Superior temporal gyrus (tissue), 1 donor: Measurements from ENCODE around the gene MYL6B.
"Not testable (repeated sequence)": the region's sequence is repeated elsewhere in the genome, so short reads cannot be mapped to it uniquely, and the experiment has no call there.

ENCODE experiments used
- DNase-seq: peaks from one replicate; pipeline ENCODE4 v3.0.0-alpha.2; 2016; ENCODE audit errors: extremely low spot score

The MYL6B gene

DNA sequence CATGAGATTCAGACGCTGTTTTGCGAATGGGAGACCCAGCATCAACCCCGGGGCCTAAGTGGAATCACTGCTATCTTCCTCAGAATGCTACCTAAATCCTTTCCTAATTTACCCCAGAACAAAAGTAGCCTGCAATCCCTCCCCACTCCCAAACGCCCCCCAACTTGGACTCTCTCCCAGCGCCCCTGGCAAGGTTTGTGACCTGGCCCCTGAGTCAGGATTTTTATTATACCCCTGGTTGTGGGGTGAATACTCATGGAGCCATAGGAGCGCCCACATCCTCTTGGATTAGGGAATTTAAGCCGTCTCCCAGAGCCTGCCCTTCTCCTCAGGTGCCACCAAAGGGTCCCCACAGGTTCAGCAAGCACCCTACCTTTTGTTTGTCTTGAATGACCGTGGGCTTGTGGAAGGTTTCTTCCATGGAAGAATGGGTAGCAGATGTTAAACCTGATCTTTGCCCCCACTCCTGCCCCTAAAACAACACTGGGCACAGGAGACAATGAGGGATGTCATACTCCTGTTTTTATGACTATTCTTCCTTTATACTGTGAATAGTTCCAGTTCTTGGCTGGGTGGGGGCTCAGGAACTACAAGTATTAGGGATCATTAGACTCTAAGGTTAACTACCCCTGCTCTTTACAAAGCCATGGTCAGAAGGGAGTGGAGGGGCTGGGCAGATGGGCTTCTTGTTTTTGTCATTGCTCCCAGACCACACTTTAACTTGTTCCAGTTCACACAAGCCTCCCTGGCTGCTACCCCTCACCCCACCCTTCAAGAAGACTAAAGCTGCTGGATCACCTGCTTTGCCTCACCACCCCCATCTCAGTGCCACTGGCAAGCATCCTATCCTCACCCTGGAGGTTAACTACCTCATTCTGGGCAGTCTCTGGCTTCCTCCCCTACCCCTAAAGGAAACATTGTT, 630 bp downstream of the MYL6B start:
- DNase-seq: no peak

DNA sequence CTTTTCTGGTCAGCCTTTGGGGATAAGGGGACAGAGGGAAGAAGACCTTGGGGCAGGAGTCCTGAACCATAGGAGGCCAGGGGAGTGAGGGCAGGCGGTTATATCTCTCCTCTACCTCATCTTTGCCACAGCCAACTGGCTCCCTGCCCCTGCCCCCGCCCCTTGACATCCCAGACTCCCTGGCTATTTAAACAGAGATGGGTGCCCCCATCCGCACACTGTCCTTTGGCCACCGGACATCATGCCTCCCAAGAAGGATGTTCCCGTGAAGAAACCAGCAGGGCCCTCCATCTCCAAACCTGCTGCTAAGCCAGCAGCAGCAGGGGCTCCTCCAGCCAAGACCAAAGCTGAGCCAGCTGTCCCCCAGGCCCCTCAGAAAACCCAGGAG, 1.3 kb downstream of the MYL6B start:
- no peak for DNase-seq

DNA sequence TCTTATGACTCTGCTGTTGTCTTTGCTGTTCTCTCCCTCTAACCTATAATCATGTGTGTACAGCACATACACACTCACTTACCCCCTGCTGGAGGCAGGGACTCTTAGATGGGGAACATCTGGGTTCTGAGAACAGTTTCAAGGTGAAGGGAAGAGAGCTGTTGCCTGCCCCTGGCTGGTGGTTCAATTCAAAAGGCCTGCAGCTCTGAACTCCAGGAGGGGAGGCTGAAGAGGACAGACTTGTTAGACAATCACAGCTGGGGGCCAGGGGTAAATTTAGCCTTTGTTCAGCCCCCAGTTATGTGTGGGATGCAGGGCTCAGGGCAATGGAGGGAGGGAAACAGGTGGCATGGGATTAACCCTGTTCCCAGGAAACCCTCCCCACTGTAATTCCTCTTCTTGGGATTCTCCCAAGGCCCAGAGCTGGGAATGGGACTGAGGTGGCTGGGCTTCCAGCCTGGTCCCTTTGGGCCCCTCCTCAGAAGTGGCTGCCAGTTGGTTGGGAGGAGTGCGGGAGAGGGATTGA, 1.9 kb downstream of the MYL6B start:
- no peak for DNase-seq

DNA sequence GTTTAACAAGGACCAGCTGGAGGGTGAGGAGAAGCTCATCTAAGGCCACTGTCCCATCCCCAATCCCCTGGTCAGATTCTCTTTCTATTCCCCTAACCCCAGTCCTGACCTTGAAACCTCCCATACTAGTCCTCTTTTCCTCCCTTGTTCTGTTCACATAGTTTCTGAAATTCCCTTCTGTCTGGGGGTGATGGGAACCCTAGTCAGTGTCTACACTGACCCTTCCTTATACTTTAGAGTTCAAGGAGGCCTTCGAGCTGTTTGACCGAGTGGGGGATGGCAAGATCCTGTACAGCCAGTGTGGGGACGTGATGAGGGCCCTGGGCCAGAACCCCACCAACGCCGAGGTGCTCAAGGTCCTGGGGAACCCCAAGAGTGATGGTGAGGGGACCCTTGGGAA, 2.4 kb downstream of the MYL6B start:
- no peak for DNase-seq

DNA sequence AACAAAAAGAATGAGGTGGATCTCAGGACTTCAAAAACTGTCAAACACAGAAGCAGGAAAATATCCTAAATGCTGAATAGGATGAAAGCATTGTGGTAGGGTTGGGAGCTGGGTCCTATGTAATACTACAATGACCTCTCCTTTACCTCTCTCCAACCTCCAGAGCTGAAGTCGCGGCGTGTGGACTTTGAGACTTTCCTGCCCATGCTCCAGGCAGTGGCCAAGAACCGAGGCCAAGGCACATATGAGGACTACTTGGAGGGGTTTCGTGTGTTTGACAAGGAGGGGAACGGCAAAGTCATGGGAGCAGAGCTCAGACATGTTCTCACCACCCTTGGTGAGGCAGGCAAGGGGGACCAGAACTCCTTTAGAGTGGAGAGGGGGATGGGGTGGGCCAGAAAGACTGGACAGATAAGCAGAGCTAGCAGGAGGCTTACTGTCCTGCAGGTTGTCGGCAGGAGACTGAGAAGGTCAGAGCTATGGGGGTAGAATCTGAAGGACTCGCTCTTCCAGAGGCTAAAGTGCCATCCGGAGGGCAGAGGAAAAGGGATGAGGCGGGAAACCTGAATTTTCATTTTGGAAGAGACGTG, 3.0 kb downstream of the MYL6B start:
- no peak for DNase-seq

DNA sequence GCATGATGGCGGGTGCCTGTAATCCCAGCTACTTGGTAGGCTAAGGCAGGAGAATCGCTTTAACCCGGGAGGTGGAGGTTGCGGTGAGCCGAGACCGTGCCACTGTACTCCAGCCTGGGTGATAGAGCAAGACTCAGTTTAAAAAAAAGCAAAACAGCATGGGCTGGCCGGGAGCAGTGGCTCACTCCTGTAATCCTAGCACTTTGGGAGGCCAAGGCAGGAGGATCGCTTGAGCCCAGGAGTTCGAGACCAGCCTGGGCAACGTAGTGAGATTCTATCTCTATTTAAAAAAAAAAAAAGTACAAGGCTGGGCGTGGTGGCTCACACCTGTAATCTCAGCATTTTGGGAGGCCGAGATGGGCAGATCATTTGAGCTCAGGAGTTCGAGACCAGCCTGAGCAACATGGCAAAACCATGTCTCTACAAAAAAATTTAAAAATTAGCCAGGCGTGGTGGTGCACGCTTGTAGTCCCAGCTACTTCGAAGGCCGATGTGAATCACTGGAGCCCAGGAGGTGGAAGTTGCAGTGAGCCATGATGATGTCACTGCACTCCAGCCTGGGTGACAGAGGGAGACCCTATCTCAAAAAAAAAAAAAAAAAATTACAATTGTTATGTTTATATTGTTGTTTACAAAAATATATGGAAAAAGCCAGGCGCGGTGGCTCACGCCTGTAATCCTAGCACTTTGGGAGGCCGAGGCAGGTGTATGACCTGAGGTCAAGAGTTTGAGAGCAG, 4.2 kb downstream of the MYL6B start:
- DNase-seq: not testable (repeated sequence)

DNA sequence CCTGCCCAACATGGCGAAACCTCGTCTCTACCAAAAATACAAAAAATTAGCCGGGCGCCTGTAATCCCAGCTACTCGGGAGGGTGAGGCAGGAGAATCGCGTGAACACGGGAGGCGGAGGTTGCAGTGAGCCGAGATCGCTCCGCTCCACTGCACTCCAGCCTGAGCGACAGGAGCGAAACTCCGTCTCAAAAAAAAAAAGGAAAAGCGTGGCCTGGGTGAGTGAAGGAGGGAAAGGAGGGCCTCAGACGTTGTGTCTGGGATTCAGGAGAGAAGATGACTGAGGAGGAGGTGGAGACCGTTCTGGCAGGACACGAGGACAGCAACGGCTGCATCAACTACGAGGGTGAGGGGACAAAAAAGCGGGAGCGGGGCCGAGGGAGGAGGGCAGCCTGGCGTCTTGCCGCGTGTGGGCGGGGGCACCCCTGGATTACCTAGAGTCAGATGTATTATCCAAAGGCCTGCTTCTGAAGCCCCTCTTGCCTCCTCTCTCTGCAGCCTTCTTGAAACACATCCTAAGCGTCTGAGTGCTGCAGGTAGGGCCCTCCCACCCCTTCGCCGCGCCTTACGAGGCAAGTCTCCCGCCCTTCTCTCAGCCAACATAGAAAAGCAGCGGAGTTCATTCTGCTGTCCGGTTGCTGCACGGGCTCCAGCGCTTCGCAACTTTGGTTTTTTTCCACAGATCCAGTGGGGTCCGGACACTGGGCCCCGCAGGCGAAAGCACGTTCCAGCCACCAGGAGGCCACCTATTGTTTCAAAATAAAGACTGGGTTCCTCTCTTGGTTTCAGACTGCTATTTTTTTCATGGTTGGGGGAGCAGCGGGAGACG, 5.0 kb downstream of the MYL6B start:
- peak; percentile 60 for DNase-seq

DNA sequence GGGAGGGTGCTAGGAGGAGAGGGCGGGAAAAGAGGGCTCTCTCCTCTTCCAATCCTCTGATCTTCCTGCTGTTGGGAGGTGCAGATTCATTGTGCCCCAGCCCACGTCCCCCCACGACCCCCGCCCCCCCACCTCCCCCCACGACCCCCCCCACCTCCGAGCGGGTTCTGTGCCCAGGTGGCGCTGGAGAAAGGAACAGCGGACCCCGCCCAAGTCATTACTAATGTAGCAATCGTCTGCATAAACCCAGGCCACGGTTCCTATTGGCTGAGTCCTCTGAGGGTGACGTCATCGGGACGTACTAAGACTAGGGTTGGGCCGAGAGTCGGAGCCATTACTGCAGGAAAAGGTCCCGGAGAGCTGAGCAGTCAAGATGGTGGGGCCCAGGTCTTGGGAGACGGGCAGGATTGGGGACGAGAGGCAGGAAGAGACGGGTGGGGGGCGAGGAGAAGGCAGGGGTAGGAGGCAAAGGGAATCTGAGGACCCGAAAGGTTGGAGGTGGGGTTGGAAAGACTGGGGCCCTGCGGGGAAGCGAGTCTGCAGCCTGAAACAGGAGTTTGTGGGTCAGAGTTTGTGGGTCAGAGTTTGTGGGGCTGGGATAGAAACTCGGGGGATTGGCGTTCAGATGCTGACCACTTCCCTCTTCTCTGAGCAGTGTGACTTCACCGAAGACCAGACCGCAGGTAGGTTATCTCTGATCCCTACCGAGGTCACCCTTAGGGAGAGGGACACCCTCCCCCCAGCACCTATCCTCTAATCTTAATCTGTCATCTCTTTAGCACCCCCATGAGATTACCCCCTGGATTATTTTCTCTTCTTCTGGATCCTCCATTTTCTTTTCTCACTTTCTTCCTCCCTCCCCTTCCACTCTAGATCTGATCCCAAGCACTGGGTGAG, 5.9 kb downstream of the MYL6B start, which contains the start of gene MYL6:
MYL6 (plus strand) TSS at position 331 of the 897 bp plus-strand sequence; CDS start at position 374, 43 bp downstream.
- peak; percentile 99 for DNase-seq

DNA sequence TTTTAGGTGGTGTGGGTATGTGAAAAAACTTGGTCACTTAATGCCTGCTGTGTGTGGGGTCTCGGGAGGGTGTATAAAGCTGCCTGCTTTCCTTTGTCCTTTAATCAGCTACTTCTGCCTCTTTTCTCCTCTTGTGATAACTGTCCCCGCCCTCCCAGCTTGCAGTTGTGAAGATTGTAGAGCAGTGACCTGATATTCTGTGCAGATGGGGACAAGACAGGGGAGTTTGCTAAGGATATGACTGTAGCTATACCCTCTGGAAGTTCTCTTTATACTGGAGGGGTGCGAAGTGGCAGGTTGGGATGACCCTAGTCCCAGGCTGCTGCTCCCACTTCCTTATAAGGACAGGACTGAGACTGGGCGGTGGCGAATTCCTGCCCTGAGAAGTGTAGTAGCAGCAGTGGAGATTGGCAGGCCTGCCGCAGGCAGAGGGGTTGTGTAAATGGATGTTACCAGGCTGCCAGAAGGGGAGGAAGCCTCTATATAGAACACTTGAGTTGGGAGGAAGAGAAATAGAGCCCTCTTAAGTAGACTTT, 6.6 kb downstream of the MYL6B start:
- DNase-seq: peak; percentile 50

DNA sequence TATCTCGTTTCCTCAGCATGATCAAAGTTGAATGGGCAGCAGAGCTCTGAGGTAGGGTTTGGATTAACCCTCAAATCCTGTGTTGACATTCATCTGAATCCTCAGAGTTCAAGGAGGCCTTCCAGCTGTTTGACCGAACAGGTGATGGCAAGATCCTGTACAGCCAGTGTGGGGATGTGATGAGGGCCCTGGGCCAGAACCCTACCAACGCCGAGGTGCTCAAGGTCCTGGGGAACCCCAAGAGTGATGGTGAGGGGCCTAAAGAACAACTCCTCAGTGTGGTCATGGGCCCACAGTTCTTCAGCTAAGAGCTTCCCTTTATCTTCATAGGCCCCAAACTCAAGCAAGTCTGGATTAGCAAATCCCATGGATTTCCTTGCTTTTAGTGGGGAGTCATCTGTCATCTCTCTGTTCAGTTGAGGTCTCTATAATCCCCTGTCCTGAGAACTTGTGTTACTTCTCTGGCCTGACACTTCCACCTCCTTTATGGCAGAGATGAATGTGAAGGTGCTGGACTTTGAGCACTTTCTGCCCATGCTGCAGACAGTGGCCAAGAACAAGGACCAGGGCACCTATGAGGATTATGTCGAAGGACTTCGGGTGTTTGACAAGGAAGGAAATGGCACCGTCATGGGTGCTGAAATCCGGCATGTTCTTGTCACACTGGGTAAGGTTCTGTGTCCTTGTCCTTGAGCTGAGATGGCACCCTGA, 7.2 kb downstream of the MYL6B start:
- no peak for DNase-seq

DNA sequence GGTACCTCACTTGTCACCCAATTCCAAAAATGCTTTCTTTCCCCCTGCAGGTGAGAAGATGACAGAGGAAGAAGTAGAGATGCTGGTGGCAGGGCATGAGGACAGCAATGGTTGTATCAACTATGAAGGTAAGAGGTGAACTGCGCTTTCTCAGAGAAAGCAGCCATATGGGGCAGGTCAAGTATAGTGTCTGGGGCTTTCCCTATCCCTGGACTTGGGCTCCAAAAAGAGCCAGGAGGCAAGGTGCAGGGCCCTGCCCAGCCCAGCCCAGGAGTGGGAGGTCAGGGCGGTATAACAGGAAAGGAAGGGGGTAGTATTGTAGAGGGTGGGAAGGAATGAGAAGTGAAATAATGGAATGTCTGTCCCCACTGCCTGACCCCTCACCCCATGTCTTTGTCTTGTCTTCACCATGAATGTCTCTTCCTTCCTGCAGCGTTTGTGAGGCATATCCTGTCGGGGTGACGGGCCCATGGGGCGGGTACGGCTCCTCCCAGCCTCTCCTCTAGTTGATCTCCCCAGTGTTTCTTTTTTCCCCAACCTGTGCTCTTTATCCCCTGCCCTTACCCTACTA, 7.9 kb downstream of the MYL6B start:
- DNase-seq: no peak

DNA sequence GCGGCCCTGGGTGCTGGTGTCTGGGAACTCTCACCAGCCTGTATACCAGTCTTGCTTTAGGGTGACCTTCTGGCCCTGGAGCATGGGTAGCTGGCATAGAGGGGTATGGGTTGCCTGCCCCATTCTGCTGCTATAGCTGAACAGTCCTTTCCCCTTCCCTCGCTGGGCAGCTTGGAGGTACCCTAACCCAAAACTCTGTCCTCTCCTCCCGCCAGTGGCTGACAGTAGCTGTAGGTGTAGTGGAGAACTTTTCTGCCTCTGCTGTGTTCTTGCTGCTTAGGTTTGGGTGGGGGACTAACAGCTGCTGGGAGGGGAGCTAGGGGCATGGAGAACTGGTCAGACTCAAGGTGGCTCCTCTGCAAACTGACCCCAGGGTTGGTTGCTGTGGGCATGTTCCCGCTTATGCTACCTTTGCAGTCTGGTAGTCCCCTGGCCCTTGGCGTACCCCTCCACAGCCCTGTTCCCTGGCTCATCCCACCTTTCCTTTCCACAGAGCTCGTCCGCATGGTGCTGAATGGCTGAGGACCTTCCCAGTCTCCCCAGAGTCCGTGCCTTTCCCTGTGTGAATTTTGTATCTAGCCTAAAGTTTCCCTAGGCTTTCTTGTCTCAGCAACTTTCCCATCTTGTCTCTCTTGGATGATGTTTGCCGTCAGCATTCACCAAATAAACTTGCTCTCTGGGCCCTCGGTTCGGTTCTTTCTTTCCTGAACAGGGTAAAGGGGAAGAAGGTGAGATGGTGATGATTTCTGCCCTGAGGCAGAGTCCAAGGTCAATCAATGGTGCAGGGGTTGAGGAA, 8.7 kb downstream of the MYL6B start:
- DNase-seq: no peak

DNA sequence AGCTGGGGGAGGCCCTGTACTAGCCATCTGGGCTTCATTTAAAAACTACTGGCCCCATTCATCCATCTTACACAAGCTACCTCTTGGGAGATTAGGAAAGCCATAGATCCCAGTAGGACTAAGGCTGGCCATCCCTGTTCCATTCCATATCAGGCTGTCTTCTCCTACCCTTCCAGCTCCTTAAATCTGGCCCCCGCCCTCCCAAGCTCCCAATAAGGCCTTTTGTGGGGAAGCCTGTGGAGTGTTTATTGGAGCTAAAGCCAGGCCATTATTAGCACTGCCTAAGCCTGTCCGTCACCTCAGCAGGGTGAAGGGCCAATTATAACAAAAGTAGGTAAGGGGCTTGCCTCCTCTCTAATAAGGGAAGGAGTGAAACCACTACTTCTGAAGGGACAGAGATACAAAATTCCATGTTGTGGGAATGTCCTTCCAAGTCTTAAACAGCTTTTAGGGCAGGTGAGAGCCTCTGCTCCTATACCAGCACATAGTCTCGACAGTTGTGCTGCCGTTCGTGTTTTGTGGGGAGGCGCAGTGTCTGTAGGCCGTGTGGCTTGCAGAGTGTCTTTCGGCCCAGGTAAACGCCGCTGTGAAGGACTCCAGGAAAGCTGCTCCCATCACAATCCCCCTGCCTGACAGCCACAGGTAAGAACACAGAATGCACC, 9.4 kb downstream of the MYL6B start:
- DNase-seq: peak; percentile 12

DNA sequence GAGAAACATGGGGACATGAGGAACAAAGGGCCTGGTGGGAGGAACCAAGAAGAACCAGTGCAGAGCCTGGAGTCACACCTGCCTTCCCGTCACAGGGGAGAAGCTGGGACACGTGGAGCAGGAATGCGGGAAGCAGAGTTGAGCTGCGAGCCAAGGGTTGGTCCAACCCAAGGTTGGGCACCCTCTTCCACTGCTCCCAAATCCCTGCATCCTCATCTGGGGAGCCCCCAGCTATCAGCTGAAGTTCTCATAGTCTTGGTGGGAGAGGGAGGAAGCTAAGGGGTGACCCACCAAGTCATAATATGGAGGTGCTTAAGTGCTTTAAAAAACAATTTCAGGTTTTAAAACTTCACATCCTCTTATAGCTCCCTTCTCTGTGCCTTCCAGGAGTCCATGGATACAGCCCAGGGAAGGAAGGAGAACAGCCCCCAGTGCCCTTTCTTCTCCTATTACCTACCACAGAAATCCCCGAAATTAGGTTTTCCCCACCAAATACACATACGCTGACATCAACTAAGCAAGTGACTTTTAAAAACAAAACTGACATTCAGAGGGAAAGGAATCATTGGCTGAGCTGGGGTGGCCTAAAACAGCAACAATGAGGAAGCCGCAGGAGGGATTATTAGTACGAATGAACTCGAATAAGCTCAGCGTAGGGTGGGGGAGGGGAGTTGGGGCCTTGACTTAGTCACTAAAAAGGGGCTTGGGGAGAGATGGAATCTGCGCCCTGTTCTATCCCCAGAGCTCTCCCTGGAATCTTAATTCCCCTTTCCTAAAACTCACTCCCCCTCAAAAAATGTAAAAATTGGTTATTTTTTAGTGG, 10.3 kb downstream of the MYL6B start:
- DNase-seq: no peak

DNA sequence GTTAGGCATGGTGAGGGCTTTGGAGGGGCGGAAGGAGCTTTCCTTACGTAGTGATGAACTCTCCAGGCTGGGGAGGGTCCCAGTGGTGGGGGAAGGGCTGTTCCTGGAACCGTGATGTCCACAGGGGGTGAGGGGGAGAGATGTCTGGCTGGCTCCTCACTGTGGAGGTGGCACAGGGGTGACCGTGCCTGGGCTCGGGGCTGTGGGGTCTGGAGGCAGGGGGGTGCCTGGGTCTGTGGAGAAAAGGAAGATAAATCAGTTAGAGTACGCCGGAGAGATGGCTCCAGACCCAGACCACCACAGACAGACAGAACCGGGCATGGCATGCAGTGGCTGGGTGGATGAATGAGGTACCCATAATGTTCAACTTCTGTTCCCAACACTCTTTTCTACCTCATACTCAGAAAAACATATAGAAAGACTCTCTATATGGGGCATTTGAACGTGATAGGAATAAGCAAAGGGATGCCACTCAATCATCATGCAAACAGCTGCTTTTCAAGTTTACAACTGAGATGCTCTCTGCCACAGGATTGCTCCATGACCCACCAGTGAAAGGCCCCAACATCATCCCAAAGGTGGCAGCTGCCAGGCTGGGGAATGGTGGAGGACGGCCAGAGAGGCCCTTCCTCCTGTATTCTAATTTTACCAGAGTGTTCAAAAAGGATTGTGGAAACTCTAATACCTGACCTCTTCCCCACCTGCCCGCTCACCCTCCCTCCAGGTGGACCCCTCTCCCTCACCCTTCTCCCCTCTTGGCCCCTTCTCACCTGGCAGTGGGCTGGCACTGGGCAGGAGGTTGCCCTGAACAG, 11.4 kb downstream of the MYL6B start:
- no peak for DNase-seq

DNA sequence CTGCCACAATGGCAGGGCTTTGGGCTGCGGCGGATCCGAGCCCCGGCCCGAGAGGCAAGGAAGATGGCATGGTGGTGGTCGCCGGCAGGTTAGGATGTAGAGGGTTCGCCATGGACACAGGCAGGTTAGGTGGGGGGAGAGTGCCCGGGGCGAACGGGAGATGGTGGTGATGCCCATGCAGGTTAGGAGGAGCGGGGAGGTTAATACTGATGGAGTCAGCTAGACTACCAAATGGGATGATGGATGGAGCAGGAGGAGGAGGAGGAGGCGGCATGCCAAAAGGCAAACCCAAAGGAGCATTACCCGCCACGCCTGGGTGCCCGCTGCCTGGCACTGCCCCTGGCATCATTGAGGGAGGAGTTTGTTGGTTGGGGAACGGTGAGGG, 11.9 kb downstream of the MYL6B start:
- no peak for DNase-seq
